ENCODE measurements around the gene SLC35E1.

- no peak for TF ChIP-seq EZH2 (IDR thresholded peaks at IDR 0.05; ENCODE audit: insufficient read depth, poor library complexity, severe bottlenecking)
- no peak for TF ChIP-seq EZH2phosphoT487 (IDR thresholded peaks at IDR 0.05; ENCODE audit: insufficient read depth, low read depth)
These were observed 338 bp downstream of the SLC35E1 start for GRCh38 chr19:16571822-16572331.
